HG02981 (cell line): ENCODE data around the gene PDGFD.
"Not testable (repeated sequence)": the region's sequence is repeated elsewhere in the genome, so short reads cannot be mapped to it uniquely, and the experiment has no call there.

Experiments
- ATAC-seq: cut with Tn5 transposase; IDR thresholded peaks from one replicate; pipeline ENCODE4 v1.9.1; 2021; ENCODE audit warnings: mild to moderate bottlenecking, moderate library complexity; ENCODE audit not compliant: unreplicated experiment

The PDGFD gene

GRCh38 chr11:104057908-104058307, 106.0 kb downstream of the PDGFD start:
- ATAC-seq: no peak

DNA sequence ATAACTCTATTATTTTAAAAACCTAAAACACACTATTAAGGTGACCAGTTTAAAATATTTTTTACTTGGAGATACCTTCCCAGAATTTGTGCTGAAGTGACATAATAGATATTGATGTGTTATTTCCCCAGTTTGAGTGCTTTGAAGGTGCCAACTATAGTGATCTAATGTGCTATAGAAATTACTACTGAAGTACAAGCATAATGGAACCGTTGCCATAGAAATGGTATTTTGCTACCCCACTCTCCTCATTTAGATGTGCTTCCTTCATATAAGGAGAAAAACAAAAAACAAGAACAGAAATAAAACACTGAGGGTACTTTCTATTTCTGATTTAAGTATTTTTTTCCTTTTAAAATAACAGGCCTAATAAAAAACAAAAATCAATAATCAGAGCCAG, 108.4 kb downstream of the PDGFD start:
- no peak for ATAC-seq

GRCh38 chr11:104054911-104055529, 108.9 kb downstream of the PDGFD start:
- no peak for ATAC-seq

- no peak for ATAC-seq
These were observed 110.0 kb downstream of the PDGFD start for GRCh38 chr11:104053743-104054478.

DNA sequence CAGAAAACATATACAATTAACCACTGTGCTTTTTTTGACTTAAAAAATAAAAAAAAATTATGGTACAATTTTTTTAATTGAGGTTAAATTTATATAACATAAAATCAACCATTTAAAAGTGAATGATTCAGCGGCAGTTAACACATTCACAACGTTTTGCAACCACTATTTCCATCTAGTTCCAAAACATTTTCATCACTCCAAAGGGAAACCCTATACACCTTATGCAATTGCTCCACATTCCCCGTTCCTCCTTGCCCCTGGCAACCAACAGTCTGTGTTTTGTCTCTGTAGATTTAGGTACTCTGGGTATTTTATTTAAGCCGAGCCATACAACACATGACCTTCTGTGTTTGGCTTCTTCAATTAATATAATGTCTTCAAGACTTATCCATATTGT, 112.2 kb downstream of the PDGFD start:
- no peak for ATAC-seq

DNA sequence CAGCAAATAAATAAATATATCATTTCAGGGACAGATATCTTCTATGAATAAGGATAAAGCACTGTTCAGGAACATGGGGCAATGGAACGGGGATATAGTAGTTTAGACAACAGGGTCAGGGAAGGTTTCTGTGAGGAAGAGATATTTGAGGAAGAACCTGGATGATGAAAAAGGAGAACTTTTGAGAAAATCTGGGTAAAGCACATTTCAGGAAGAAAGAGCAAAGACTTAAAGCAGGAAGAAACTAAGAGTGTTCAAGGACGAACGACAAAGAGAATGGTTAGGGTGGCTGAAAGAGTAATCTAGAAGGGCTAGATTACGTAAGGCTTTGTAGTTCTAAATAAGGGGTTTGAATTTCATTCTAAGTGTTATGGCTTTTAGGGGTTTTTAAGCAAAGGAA, 114.8 kb downstream of the PDGFD start:
- ATAC-seq: no peak

DNA sequence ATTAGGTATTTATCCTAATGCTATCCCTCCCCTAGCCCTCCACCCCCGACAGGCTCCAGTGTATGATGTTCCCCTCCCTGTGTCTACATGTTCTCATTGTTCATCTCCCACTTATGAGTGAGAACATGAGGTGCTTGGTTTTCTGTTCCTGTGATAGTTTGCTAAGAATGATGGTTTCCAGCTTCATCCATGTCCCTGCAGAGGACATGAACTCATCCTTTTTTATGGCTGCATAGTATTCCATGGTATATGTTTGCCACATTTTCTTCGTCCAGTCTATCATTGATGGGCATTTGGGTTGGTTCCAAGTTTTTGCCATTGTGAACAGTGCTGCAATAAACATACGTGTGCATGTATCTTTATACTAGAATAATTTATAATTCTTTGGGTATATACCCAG, 117.1 kb downstream of the PDGFD start:
- not testable (repeated sequence) for ATAC-seq

DNA sequence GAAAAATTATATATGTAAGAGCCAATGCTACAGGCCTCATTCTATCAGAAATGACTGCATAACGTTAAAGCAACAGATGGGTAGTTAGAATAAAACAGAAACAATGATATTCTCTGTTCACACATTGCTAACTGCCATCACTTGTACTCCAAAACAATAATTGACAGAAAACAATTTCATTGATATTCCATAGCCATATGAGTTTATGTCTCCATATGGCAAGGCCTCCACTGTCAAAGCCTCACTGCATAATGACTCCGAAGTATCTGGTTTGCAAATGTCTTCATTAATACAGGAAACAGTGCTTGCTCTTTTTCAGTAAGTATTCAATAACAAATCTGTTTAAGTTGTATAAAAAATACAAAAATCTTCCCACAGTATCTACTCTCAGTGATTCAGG, 117.6 kb downstream of the PDGFD start:
- no peak for ATAC-seq

DNA sequence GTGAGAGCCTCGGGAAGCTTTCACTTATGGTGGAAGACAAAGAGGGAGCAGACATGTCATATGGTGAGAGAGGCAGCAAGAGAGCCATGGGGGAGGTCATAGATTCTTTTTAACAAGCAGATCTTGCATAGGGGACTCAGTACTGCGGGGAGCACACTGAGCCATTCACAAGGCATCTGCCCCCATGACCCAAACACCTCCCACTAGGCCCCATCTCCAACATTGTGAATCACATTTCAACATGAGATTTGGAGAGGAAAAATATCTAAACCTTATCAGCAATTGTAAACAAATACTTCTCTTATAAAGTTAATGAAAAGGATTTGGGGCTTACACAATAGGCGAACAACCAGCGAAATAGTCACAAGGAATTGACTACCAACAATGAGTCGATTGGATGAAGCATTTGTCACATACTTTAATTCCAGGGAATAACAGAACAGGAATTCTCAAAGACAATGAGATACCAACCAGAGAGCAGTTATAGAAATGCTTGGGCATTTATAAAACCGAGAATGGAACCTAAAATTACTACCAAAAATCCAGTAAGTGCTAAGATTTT, 120.2 kb downstream of the PDGFD start:
- ATAC-seq: no peak

GRCh38 chr11:104043142-104043541, 120.8 kb downstream of the PDGFD start:
- no peak for ATAC-seq

DNA sequence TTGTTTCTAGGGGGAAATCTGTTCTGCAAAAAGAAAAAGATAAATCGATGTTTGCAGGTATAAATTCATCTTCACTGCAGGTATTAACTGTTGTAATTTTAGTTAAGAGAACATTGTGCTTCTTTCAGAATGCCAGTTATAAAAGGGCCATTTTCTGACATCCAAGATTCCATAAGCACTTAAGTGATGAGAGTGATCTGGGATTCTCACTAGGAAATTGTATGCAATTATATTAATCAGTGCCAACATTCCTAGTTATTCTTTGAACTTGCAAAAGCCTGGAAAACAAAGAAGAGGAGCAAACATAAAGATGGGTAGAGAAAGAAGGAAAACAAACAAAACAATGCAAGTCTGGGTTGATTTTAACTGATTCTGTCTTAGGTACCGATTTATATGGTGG, 122.2 kb downstream of the PDGFD start:
- no peak for ATAC-seq

- no peak for ATAC-seq
These were observed 127.0 kb downstream of the PDGFD start for GRCh38 chr11:104036995-104037394.

- ATAC-seq: no peak
These were observed 127.4 kb downstream of the PDGFD start, which contains the start of gene DDI1 for GRCh38 chr11:104036588-104036987. TSS of gene DDI1 (plus strand) at chr11:104036640. CDS start at chr11:104036823, 183 bp downstream.

- no peak for ATAC-seq
These were observed 130.4 kb downstream of the PDGFD start for GRCh38 chr11:104033561-104033960.

- no peak for ATAC-seq
These were observed 130.8 kb downstream of the PDGFD start for GRCh38 chr11:104033134-104033533.

DNA sequence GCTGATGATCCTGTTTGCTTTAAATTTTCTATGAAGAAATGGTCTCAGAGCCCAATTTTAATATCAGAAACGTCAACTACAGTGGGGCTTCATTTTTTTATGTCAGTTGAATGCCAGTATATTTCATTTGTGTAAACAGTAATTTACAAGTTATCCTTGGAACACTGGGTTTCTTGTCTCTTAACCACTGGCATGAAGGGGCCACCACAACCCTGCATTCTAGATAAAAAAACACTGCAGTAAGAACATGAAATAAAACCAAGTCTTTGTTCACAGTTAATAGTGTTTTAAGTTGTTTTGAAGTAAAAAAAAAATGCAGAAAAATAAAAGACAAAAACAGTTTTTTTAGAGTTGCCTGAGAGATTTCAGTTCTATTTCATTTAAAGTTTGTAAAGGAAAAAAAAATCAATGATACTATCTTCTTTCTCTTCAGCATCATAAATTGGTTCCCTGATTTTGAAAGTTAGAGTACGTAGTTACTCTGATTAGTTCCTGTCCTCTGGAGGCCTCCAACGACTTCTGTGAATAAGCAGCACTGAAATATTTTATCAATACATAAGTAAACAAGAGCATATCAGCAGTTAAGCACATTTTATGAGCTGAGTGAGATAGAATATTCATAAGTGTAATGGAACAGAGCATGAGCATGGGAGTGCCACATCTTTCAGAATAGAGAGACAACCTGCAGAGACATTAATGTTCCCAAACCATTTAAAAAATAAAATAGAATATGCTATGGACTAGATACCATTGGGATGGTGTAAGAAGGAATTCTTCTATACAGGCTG, 135.3 kb downstream of the PDGFD start:
- ATAC-seq: no peak

- ATAC-seq: no peak
These were observed 139.4 kb downstream of the PDGFD start for GRCh38 chr11:104024572-104024971.

DNA sequence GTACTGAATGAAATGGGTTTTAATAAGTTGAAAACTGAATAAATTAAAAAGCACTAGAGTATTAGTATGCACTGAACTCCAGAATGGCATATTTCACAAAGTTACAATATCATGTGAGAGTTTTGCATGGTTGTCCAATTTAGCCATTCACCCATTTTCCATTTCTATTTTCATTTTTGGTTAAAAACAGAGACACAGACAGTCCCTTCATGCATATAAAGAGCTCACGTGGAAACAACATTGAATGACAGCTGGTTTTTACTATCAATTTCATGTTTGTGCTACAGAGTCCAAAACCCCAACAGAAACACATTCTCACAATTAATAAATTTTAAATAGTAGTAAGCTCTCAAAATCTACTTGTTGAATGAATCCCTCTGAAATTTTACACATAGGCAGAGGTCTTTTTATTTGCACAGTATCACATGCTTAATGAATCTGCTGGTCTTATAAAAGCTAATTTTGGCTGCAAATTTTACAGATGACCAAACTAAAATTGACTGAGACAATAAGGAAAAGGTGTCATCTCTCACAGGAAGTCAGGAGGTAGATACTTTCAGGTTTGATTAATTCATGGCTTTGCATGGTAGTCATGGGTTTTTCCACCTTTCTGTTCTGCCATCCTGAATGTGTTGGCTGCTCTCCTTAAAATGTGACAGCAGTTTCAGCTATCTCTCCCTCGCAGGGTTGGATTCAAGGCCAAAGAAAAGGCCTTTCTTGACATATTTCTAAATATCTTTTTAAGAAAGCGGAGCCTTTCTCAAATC, 148.1 kb downstream of the PDGFD start:
- ATAC-seq: peak; percentile 88

DNA sequence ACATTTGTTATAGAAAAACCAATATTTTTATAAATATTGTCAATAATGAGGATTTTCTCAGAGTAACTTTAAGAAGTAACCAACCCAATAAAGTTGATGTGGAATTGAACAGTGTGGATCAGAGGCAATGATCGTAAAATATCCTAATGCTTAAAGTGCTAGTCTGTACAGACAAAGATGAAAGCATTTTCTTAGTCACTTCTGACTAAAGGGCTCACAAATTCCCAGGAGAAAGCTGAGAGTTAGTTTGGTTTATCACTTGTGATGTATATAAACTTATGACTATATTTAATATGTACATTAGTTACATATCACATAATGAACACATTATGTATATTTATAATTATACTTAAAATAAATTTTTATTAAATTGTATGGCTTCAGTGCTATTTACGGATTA, 152.9 kb downstream of the PDGFD start:
- no peak for ATAC-seq

DNA sequence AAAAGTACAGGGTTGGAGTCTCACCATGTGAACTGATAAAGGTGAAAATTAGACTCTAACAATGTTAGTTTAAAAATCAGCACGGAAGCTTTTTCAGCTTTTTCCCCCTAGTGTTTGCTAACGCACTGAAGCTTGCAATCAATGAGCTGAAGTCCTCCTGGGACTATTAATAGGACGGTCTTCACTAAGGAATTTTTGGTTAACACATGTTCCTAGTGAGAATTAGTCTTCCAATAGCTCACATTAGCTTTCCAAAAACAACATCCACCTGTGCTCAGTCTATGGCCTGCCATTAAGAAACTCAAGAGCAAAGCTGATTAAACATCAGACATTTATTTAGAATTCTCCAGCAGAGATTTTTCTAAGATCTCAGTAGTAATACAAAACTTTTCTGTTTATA, 154.2 kb downstream of the PDGFD start:
- no peak for ATAC-seq
